ENCODE measurements around the gene PRR29.

DNA sequence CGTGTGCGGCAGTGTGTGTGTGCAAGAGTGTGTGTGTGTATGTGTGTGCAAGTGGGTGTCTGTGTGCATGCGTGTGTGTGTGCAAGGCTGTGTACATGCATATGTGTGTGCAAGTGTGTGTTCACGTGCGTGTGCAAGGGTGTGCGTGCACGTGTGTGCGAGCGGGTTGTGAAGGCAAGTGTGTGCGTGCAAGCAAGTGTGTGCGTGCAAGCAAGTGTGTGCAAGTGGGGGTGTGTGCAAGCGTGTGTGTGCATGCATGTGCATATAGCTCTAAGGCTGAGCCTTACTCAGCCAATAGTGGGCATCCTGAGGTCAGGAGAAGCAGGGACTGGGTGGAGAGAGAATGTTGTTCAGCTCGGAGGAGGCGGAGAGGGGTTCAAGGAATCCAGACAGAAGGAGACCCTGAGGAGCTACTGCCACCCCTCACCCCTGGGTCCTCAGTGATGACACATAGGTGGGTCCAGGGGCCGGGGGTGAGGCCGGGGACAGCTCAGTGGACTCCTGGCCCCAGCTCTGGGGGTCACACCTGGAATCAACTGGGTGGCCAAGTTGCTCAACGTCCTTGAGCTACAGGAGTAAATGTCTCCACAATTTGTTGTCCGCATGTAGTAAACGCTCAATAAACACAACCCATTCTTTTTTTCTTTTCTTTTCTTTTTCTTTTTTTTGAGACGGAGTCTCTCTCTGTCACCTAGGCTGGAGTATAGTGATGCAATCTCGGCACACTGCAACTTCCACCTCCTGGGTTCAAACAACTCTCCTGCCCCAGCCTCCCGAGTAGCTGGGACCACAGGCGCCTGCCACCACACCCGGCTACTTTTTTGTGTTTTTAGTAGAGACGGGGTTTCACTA, 1.8 kb downstream of the PRR29 start:
- no peak for TF ChIP-seq EZH2 (IDR thresholded peaks at IDR 0.05; ENCODE audit: borderline replicate concordance, low read depth, low read length, poor library complexity, severe bottlenecking)
- TF ChIP-seq, protein P1, sequence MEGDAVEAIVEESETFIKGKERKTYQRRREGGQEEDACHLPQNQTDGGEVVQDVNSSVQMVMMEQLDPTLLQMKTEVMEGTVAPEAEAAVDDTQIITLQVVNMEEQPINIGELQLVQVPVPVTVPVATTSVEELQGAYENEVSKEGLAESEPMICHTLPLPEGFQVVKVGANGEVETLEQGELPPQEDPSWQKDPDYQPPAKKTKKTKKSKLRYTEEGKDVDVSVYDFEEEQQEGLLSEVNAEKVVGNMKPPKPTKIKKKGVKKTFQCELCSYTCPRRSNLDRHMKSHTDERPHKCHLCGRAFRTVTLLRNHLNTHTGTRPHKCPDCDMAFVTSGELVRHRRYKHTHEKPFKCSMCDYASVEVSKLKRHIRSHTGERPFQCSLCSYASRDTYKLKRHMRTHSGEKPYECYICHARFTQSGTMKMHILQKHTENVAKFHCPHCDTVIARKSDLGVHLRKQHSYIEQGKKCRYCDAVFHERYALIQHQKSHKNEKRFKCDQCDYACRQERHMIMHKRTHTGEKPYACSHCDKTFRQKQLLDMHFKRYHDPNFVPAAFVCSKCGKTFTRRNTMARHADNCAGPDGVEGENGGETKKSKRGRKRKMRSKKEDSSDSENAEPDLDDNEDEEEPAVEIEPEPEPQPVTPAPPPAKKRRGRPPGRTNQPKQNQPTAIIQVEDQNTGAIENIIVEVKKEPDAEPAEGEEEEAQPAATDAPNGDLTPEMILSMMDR (conservative IDR thresholded peaks at IDR 0.05; ENCODE audit: low read depth, low read length), result no peak
